ENCODE results near the gene TSPY10. TPM values are rescaled to one million over a fixed set of nuclear protein-coding genes. Genes with fewer than 3 reads are reported as not detected.
"Not testable (repeated sequence)": the region's sequence is repeated elsewhere in the genome, so short reads cannot be mapped to it uniquely, and the experiment has no call there.

Gene TSPY10, protein sequence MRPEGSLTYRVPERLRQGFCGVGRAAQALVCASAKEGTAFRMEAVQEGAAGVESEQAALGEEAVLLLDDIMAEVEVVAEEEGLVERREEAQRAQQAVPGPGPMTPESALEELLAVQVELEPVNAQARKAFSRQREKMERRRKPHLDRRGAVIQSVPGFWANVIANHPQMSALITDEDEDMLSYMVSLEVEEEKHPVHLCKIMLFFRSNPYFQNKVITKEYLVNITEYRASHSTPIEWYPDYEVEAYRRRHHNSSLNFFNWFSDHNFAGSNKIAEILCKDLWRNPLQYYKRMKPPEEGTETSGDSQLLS
- total RNA-seq (ENCODE audit: low replicate concordance) = not detected in 2 replicates
- long read RNA-seq = 0 reads

- not testable (repeated sequence) for H3K4me3 Mint-ChIP-seq; H3K27ac Mint-ChIP-seq; H3K9me3 Mint-ChIP-seq; H3K4me1 Mint-ChIP-seq (ENCODE audit: unreplicated experiment); DNase-seq (ENCODE audit: extremely low spot score, unreplicated experiment); H3K27me3 Mint-ChIP-seq; H3K36me3 Mint-ChIP-seq
Measured at GRCh38 chrY:9527580-9527979, at the start of gene TSPY10. Gene TSPY10 (plus strand): TSS chrY:9527880. CDS start chrY:9527926, 46 bp downstream.

DNA sequence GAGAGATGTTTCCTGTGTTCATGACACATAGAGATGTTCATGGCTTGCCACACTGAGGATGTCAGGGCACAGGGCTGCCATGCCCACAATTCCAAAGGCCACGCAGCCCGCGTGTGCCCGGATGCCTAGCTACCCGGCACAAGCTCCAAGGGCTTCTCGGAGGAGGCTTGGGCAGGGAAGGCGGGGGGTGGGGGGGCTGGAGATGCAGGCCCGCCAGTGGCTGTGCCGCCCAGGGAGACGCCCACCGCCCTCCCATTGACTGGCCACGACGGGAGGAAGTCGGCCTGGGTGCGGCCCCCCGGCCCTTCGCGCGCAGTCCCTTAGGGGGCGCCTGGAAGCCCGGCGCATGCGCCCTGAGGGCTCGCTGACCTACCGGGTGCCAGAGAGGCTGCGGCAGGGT lies 40.7 kb upstream of the TSPY10 start, which contains the start of gene TSPY9:
Gene TSPY9, plus strand, starts transcription at position 301 of the 400 bp plus-strand sequence. Its CDS starts 46 bp downstream, at position 347.
- not testable (repeated sequence) for DNase-seq (ENCODE audit: extremely low spot score, unreplicated experiment); H3K27ac Mint-ChIP-seq; H3K27me3 Mint-ChIP-seq; H3K36me3 Mint-ChIP-seq; H3K4me1 Mint-ChIP-seq (ENCODE audit: unreplicated experiment); H3K9me3 Mint-ChIP-seq; H3K4me3 Mint-ChIP-seq

- H3K27me3 Mint-ChIP-seq; H3K4me1 Mint-ChIP-seq (ENCODE audit: unreplicated experiment); H3K4me3 Mint-ChIP-seq; H3K9me3 Mint-ChIP-seq; H3K27ac Mint-ChIP-seq; H3K36me3 Mint-ChIP-seq; DNase-seq (ENCODE audit: extremely low spot score, unreplicated experiment): not testable (repeated sequence)
Measured at GRCh38 chrY:9504396-9504795, 23.3 kb upstream of the TSPY10 start.

DNA sequence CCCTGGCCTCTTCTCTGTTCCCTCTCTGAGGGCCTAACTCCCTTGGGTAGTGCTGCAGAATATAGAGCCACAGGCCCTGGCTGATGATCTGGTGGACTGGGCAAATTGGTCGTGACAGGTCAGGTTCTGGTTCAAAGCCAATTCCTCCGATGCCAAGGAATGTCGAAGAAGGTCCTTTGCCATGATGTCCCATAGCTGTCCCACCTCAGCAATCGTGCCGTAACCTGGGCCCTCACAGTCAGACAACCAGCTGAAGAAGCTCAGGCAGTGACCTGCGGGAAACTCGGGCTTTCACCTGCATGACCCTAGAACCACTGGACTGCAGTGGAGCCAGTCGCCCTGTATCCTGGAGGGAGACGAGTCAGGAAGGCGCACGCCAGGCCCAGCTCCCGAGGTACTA lies 11.4 kb upstream of the TSPY10 start:
- H3K27ac Mint-ChIP-seq; H3K4me3 Mint-ChIP-seq; H3K36me3 Mint-ChIP-seq; H3K9me3 Mint-ChIP-seq; H3K4me1 Mint-ChIP-seq (ENCODE audit: unreplicated experiment); DNase-seq (ENCODE audit: extremely low spot score, unreplicated experiment); H3K27me3 Mint-ChIP-seq: not testable (repeated sequence)

Other genes with a start within 250 kb of the TSPY10 start
- gene TSPY4, start 190.4 kb upstream of the TSPY10 start, total RNA-seq (ENCODE audit: low replicate concordance) = not detected in 2 replicates
- not detected in 2 replicates for gene TSPY8, start 170.1 kb upstream of the TSPY10 start, total RNA-seq (ENCODE audit: low replicate concordance)
- not detected in 2 replicates for gene TSPY3, start 129.5 kb upstream of the TSPY10 start, total RNA-seq (ENCODE audit: low replicate concordance)
- gene TSPY1, start 60.9 kb upstream of the TSPY10 start, total RNA-seq (ENCODE audit: low replicate concordance) = not detected in 2 replicates
- gene TSPY9, start 40.6 kb upstream of the TSPY10 start, total RNA-seq (ENCODE audit: low replicate concordance) = not detected in 2 replicates